Upper lobe of left lung (tissue), 4 donors: Measurements from ENCODE around the gene PTPRD.

Source experiments
- CTCF ChIP-seq, 6 experiments: fragments of 450-650 bp in 4 of 6; fragments of 200-600 bp in 2 of 6; sonication (generic) in 2 of 6; IDR thresholded peaks; one replicate each; pipeline ENCODE4 v1.5.1; 2016 to 2019; ENCODE audit warnings: antibody characterized with exemption in 6 of 6
- EP300 ChIP-seq, 4 donors: sonication (generic); formaldehyde crosslinking; IDR thresholded peaks; one replicate each; pipeline ENCODE4 v1.5.1; 2017; ENCODE audit warnings: antibody characterized with exemption in 4 of 4, control low read depth in 2 of 4

DNA sequence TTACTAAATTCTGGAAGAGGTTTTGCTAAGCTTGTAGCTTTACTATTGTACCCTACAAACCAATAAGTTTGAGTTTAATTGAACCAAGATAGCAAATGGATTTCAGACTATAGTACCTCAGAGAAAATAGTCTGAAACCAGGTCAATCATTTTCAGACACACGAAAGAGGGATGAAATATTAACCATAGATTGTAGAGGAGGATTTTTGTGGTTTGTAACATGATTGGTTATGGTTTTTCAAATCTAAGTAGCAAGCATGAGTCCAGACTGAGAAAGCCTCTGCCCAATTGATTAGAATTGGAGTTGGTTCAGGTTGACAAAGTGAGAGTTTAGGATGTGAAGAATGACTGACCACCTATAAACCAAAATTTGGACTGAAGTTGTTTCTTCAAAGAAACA is 2250.6 kb downstream of the PTPRD start:
- TF ChIP-seq EP300 (IDR thresholded peaks at IDR 0.05), result no peak
- no peak for TF ChIP-seq CTCF (IDR thresholded peaks at IDR 0.05)
